HepG2 (cell line): Measurements from ENCODE around the gene LY6G5B. TPM values are rescaled to one million over a fixed set of nuclear protein-coding genes. Genes with fewer than 3 reads are reported as not detected.
A peak's percentile ranks its signal among the peaks of the same experiment; 100 is the strongest.

Experiments used
- BRD4 ChIP-seq: sonication (generic); formaldehyde crosslinking; IDR thresholded peaks from 2 replicates; pipeline ENCODE4 v1.4.0; 2020; ENCODE audit warnings: missing genetic modification reagents
- CBFB ChIP-seq: sonication (generic); formaldehyde crosslinking; IDR thresholded peaks from 2 replicates; pipeline ENCODE4 v1.4.0; 2020; ENCODE audit warnings: missing genetic modification reagents
- ERF ChIP-seq: IDR thresholded peaks from 2 replicates; pipeline ENCODE4 v1.6.1; 2018; ENCODE audit warnings: missing biosample characterization, missing genetic modification reagents
- HDAC6 ChIP-seq: fragments of 200-600 bp; sonication (generic); IDR thresholded peaks from 2 replicates; pipeline ENCODE4 v1.7.0; 2017; ENCODE audit warnings: mild to moderate bottlenecking, antibody characterized with exemption, low read length, low read depth
- HNRNPUL1 ChIP-seq: fragments of 200-400 bp; formaldehyde crosslinking; IDR thresholded peaks from 2 replicates; pipeline ENCODE4 v1.6.1; 2017; ENCODE audit warnings: low read depth, mild to moderate bottlenecking, low read length, moderate library complexity
- IRF1 ChIP-seq: sonication (generic); formaldehyde crosslinking; IDR thresholded peaks from 2 replicates; pipeline ENCODE4 v1.4.0; 2020; ENCODE audit warnings: low read depth, mild to moderate bottlenecking, missing genetic modification reagents
- KDM5B ChIP-seq: sonication (generic); formaldehyde crosslinking; IDR thresholded peaks from 2 replicates; pipeline ENCODE4 v1.4.0; 2020; ENCODE audit warnings: missing genetic modification reagents, mild to moderate bottlenecking, borderline replicate concordance
- KLF9 ChIP-seq: IDR thresholded peaks from 2 replicates; pipeline ENCODE4 v1.6.1; 2016; ENCODE audit warnings: low read depth
- MAFG ChIP-seq: sonication (generic); formaldehyde crosslinking; IDR thresholded peaks from 2 replicates; pipeline ENCODE4 v1.5.1; 2020; ENCODE audit warnings: mild to moderate bottlenecking, missing genetic modification reagents
- MZF1 ChIP-seq: sonication (generic); formaldehyde crosslinking; IDR thresholded peaks from 2 replicates; pipeline ENCODE4 v1.8.1; 2023; ENCODE audit warnings: mild to moderate bottlenecking, missing genetic modification reagents, borderline replicate concordance
- NBN ChIP-seq: fragments of 450-650 bp; conservative IDR thresholded peaks from 2 replicates; pipeline ENCODE4 v1.6.1; 2017
- PHF5A ChIP-seq: IDR thresholded peaks from one replicate; pipeline ENCODE4 v1.6.1; 2018; ENCODE audit warnings: low read depth, missing genetic modification reagents; ENCODE audit not compliant: unreplicated experiment
- POGK ChIP-seq: sonication (generic); formaldehyde crosslinking; conservative IDR thresholded peaks from 2 replicates; pipeline ENCODE4 v1.8.0; 2022; ENCODE audit warnings: mild to moderate bottlenecking, moderate library complexity, missing genetic modification reagents
- PRMT3 ChIP-seq: sonication (generic); formaldehyde crosslinking; IDR thresholded peaks from 2 replicates; pipeline ENCODE4 v1.8.1; 2022; ENCODE audit warnings: low read depth, mild to moderate bottlenecking, moderate library complexity, missing genetic modification reagents, borderline replicate concordance
- RFX1 ChIP-seq: fragments of 450-650 bp; IDR thresholded peaks from 2 replicates; pipeline ENCODE4 v1.6.1; 2017
- SATB2 ChIP-seq: sonication (generic); formaldehyde crosslinking; IDR thresholded peaks from 2 replicates; pipeline ENCODE4 v1.5.0; 2020; ENCODE audit warnings: missing genetic modification reagents
- SETDB1 ChIP-seq: sonication (generic); formaldehyde crosslinking; IDR thresholded peaks from 2 replicates; pipeline ENCODE4 v1.5.1; 2020; ENCODE audit warnings: missing genetic modification reagents, mild to moderate bottlenecking, borderline replicate concordance
- SPEN ChIP-seq: sonication (generic); formaldehyde crosslinking; IDR thresholded peaks from 2 replicates; pipeline ENCODE4 v1.5.1; 2020; ENCODE audit warnings: low read depth, mild to moderate bottlenecking, missing genetic modification reagents
- TMF1 ChIP-seq: sonication (generic); formaldehyde crosslinking; IDR thresholded peaks from 2 replicates; pipeline ENCODE4 v1.8.1; 2022; ENCODE audit warnings: low read depth, missing genetic modification reagents
- TRIM22 ChIP-seq: fragments of 450-650 bp; IDR thresholded peaks from 2 replicates; pipeline ENCODE4 v1.6.1; 2017
- ZBTB3 ChIP-seq: sonication (generic); formaldehyde crosslinking; IDR thresholded peaks from 2 replicates; pipeline ENCODE4 v1.4.0; 2020; ENCODE audit warnings: low read depth, mild to moderate bottlenecking, moderate library complexity, missing genetic modification reagents, borderline replicate concordance
- ZEB1 ChIP-seq: IDR thresholded peaks from 2 replicates; pipeline ENCODE4 v1.6.1; 2012; ENCODE audit warnings: mild to moderate bottlenecking, low read depth, inconsistent platforms; ENCODE audit not compliant: insufficient replicate concordance
- ZMYM4 ChIP-seq: sonication (generic); formaldehyde crosslinking; IDR thresholded peaks from 2 replicates; pipeline ENCODE4 v1.8.1; 2023; ENCODE audit warnings: mild to moderate bottlenecking, missing genetic modification reagents
- ZNF556 ChIP-seq: sonication (generic); formaldehyde crosslinking; IDR thresholded peaks from 2 replicates; pipeline ENCODE4 v1.4.0; 2020; ENCODE audit warnings: mild to moderate bottlenecking, missing genetic modification reagents, borderline replicate concordance
- ZNF615 ChIP-seq: sonication (generic); formaldehyde crosslinking; IDR thresholded peaks from 2 replicates; pipeline ENCODE4 v1.5.0; 2020; ENCODE audit warnings: mild to moderate bottlenecking, missing genetic modification reagents, borderline replicate concordance
- ZNF616 ChIP-seq: sonication (generic); formaldehyde crosslinking; IDR thresholded peaks from 2 replicates; pipeline ENCODE4 v1.5.0; 2020; ENCODE audit warnings: low read depth, mild to moderate bottlenecking, missing genetic modification reagents
- ZNF652 ChIP-seq: IDR thresholded peaks from 2 replicates; pipeline ENCODE4 v1.6.1; 2016; ENCODE audit warnings: low read depth, borderline replicate concordance
- ZNF879 ChIP-seq: sonication (generic); formaldehyde crosslinking; IDR thresholded peaks from 2 replicates; pipeline ENCODE4 v1.8.1; 2023; ENCODE audit warnings: missing genetic modification reagents
- polyA plus RNA-seq, 8 experiments: library from polyadenylated mRNA; depleted of rRNA in 3 of 8; stranded (reverse) in 7 of 8; unstranded in 1 of 8; fragments of >200 nt; fragmentation: Illumina TruSeq in 4 of 8; extraction: Trizol in 4 of 8; gene quantifications; 2 replicates each; pipeline versions ENCODE4 v1.2.1 to v1.2.3, GENCODE V29; 2011 to 2016; ENCODE audit warnings: low read depth in 4 of 8, missing spikeins in 1 of 8, mixed read lengths in 1 of 8; ENCODE audit not compliant: insufficient read depth in 1 of 8
- total RNA-seq, 5 experiments: library from RNA; depleted of rRNA; stranded (reverse); fragments of >200 nt; fragmentation: Illumina TruSeq; extraction: Trizol; gene quantifications; 2 replicates each; pipeline ENCODE4 v1.2.3, GENCODE V29; 2016; ENCODE audit warnings: low read depth in 1 of 5

LY6G5B gene
- total and polyA plus RNA-seq, 2 of the 13 experiments (the other 11 are each of a cell fraction or from before 2014, with no cell fraction given): 7.8 to 15.7 TPM

- TF ChIP-seq SETDB1 (CRISPR knock-in tag) (no peak), TMF1 (CRISPR knock-in tag) (no peak; the same call in 1 of the 2 replicates), ZNF652 (CRISPR knock-in tag) (no peak), IRF1 (CRISPR knock-in tag) (no peak), KDM5B (CRISPR knock-in tag) (no peak; the same call in 1 of the 2 replicates), ZMYM4 (CRISPR knock-in tag) (peak; percentile 31; the same call in 1 of the 2 replicates), ZBTB3 (CRISPR knock-in tag) (no peak), SATB2 (CRISPR knock-in tag) (no peak), MZF1 (CRISPR knock-in tag) (no peak), BRD4 (CRISPR knock-in tag) (no peak; the same call in none of the 2 replicates), PHF5A (CRISPR knock-in tag) (no peak), ZNF615 (CRISPR knock-in tag) (0 out of 2 replicates have a peak, but pooled peaks have one; percentile 68), HDAC6 (no peak), ZEB1 (peak; percentile 39), ZNF616 (CRISPR knock-in tag) (0 out of 2 replicates have a peak, but pooled peaks have one; percentile 63), HNRNPUL1 (no peak), RFX1 (no peak), ZNF879 (no peak), NBN (no peak), CBFB (CRISPR knock-in tag) (peak; percentile 93), PRMT3 (CRISPR knock-in tag) (no peak; the same call in none of the 2 replicates), POGK (CRISPR knock-in tag) (0 out of 2 replicates have a peak, but pooled peaks have one; percentile 43), SPEN (CRISPR knock-in tag) (peak; percentile 73), ERF (CRISPR knock-in tag) (no peak; the same call in 1 of the 2 replicates), TRIM22 (no peak), KLF9 (CRISPR knock-in tag) (no peak; the same call in 1 of the 2 replicates), MAFG (no peak), ZNF556 (CRISPR knock-in tag) (peak; percentile 44; the same call in 1 of the 2 replicates)
Observed at GRCh38 chr6:31664790-31665500, 4.8 kb upstream of the LY6G5B start, which contains the start of gene GPANK1 (continued).
